HG03571 (cell line): ENCODE results near the gene TAS2R50.

ENCODE experiments used
- ATAC-seq: cut with Tn5 transposase; IDR thresholded peaks from one replicate; pipeline ENCODE4 v1.9.1; 2021; ENCODE audit not compliant: unreplicated experiment

Gene TAS2R50

GRCh38 chr12:10986812-10987211 lies at the start of gene TAS2R50:
Gene TAS2R50 (minus strand): TSS chr12:10986912. CDS start chr12:10986860, 52 bp downstream.
- ATAC-seq, result no peak

GRCh38 chr12:11033959-11034358 lies 47.2 kb upstream of the TAS2R50 start:
- peak; percentile 59 for ATAC-seq

GRCh38 chr12:11031307-11031706 lies 44.6 kb upstream of the TAS2R50 start, which contains the start of gene TAS2R31:
Gene TAS2R31 (minus strand): TSS chr12:11031407. CDS start chr12:11031335, 72 bp downstream.
- ATAC-seq, result no peak

GRCh38 chr12:11026118-11026517 lies 39.4 kb upstream of the TAS2R50 start:
- ATAC-seq, result no peak

- ATAC-seq, result no peak
Observed at GRCh38 chr12:11023387-11023786, 36.7 kb upstream of the TAS2R50 start.

GRCh38 chr12:11022520-11022919 lies 35.8 kb upstream of the TAS2R50 start, which contains the start of gene TAS2R19:
Gene TAS2R19 (minus strand): TSS chr12:11022620. CDS start chr12:11022571, 49 bp downstream.
- ATAC-seq, result no peak

GRCh38 chr12:11016937-11017336 lies 30.2 kb upstream of the TAS2R50 start:
- ATAC-seq, result no peak

- ATAC-seq, result no peak
Observed at GRCh38 chr12:11015775-11016430, 29.2 kb upstream of the TAS2R50 start.

- no peak for ATAC-seq
Observed at GRCh38 chr12:11014234-11014633, 27.5 kb upstream of the TAS2R50 start.

- no peak for ATAC-seq
Observed at GRCh38 chr12:11007608-11008007, 20.9 kb upstream of the TAS2R50 start.

- ATAC-seq, result no peak
Observed at GRCh38 chr12:10998204-10998603, 11.5 kb upstream of the TAS2R50 start, which contains the start of gene TAS2R20. Gene TAS2R20 (minus strand): TSS chr12:10998304. CDS start chr12:10997875, 429 bp downstream.

- no peak for ATAC-seq
Observed at GRCh38 chr12:10994307-10994706, 7.6 kb upstream of the TAS2R50 start.

- no peak for ATAC-seq
Observed at GRCh38 chr12:10989107-10989506, 2.4 kb upstream of the TAS2R50 start.

GRCh38 chr12:10982244-10982643 lies 4.5 kb downstream of the TAS2R50 start:
- ATAC-seq, result no peak

- ATAC-seq, result no peak
Observed at GRCh38 chr12:10974965-10975364, 11.7 kb downstream of the TAS2R50 start.

GRCh38 chr12:10968765-10969456 lies 17.8 kb downstream of the TAS2R50 start:
- no peak for ATAC-seq

GRCh38 chr12:10967409-10967808 lies 19.3 kb downstream of the TAS2R50 start:
- ATAC-seq, result no peak

- no peak for ATAC-seq
Observed at GRCh38 chr12:10966314-10966713, 20.4 kb downstream of the TAS2R50 start.

GRCh38 chr12:10965476-10965875 lies 21.2 kb downstream of the TAS2R50 start:
- no peak for ATAC-seq

- no peak for ATAC-seq
Observed at GRCh38 chr12:10960211-10960610, 26.5 kb downstream of the TAS2R50 start.

GRCh38 chr12:10959804-10960203 lies 26.9 kb downstream of the TAS2R50 start:
- ATAC-seq, result no peak

- ATAC-seq, result no peak
Observed at GRCh38 chr12:10957741-10958140, 29.0 kb downstream of the TAS2R50 start.
